DND-41 (cell line): ENCODE measurements around the gene LAYN.

Experiments used
- ATAC-seq: fragments of 200-7000 bp; cut with Tn5 transposase; 3 replicates; pipeline ENCODE4 v1.9.1; 2021; ENCODE audit warnings: low read depth; ENCODE audit not compliant: insufficient read depth
- DNase-seq: peaks from one replicate; pipeline ENCODE4 v3.0.0-alpha.2; 2020
- H2AFZ ChIP-seq: 2 replicates; pipeline ENCODE4 v1.6.0; 2012; ENCODE audit warnings: low read depth, low read length
- H3K27ac ChIP-seq: 2 replicates; pipeline ENCODE4 v1.5.1; 2012; ENCODE audit warnings: low read length, inconsistent platforms
- H3K27me3 ChIP-seq: fragments of 200-600 bp; sonication (generic); 2 replicates; pipeline ENCODE4 v1.6.0; 2012; ENCODE audit warnings: low read length, mild to moderate bottlenecking, inconsistent platforms; ENCODE audit not compliant: insufficient read depth, poor library complexity
- H3K36me3 ChIP-seq: 2 replicates; pipeline ENCODE4 v1.5.1; 2012; ENCODE audit warnings: low read length, inconsistent platforms; ENCODE audit not compliant: insufficient read depth
- H3K4me1 ChIP-seq: 2 replicates; pipeline ENCODE4 v1.5.1; 2012; ENCODE audit warnings: mild to moderate bottlenecking, low read length; ENCODE audit not compliant: insufficient read depth
- H3K4me2 ChIP-seq: 2 replicates; pipeline ENCODE4 v1.6.0; 2012; ENCODE audit warnings: mild to moderate bottlenecking, moderate library complexity, low read length, inconsistent platforms; ENCODE audit not compliant: insufficient read depth
- H3K4me3 ChIP-seq, 2 experiments: fragments of 200-600 bp in 1 of 2; shearing (Covaris generic) in 1 of 2; 2 replicates each; pipeline ENCODE4 v1.5.1; 2012 to 2016; ENCODE audit warnings: inconsistent platforms in 2 of 2, low read length in 2 of 2, mild to moderate bottlenecking in 2 of 2, low read depth in 1 of 2, moderate library complexity in 1 of 2
- H3K79me2 ChIP-seq: 2 replicates; pipeline ENCODE4 v1.6.0; 2012; ENCODE audit warnings: low read length, inconsistent platforms; ENCODE audit not compliant: insufficient read depth
- H3K9ac ChIP-seq: 2 replicates; pipeline ENCODE4 v1.6.0; 2012; ENCODE audit warnings: low read depth, mild to moderate bottlenecking, inconsistent platforms, low read length, moderate library complexity
- H3K9me3 ChIP-seq: 2 replicates; pipeline ENCODE4 v1.5.1; 2012; ENCODE audit warnings: low read length, moderate library complexity, mild to moderate bottlenecking, inconsistent platforms; ENCODE audit not compliant: insufficient read depth, severe bottlenecking
- H4K20me1 ChIP-seq: 2 replicates; pipeline ENCODE4 v1.6.0; 2012; ENCODE audit warnings: low read length; ENCODE audit not compliant: insufficient read depth
- EZH2 ChIP-seq: IDR thresholded peaks from 3 replicates; pipeline ENCODE4 v1.6.1; 2012; ENCODE audit warnings: borderline replicate concordance, low read depth, mild to moderate bottlenecking, moderate library complexity, low read length, inconsistent platforms; ENCODE audit not compliant: severe bottlenecking
- TF ChIP-seq, protein P1 (sequence below): IDR thresholded peaks from 2 replicates; pipeline ENCODE4 v1.5.1; 2012; ENCODE audit warnings: borderline replicate concordance, low read length, moderate library complexity, mild to moderate bottlenecking; ENCODE audit not compliant: poor library complexity, severe bottlenecking; ENCODE audit errors: extremely low read depth

The LAYN gene

DNA sequence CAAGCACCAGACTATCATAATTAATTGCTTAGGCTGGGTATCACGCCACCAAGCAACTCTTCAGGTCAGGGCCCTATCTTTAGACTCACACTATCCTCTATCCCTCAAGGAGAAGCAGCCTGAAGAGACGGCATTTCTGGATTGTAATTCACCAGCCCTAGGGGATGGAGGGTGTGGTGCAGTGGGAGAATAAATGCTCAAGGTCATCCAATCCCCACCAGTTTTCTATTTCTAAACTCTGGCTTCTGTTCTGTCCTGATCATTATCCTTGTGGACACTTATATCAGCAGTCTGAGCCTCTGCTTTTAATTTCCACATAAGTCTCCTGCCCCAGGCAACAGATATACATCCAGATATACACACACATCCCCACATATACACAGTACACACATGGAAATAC, 48.6 kb downstream of the LAYN start:
- no peak for DNase-seq
- TF ChIP-seq, protein P1, sequence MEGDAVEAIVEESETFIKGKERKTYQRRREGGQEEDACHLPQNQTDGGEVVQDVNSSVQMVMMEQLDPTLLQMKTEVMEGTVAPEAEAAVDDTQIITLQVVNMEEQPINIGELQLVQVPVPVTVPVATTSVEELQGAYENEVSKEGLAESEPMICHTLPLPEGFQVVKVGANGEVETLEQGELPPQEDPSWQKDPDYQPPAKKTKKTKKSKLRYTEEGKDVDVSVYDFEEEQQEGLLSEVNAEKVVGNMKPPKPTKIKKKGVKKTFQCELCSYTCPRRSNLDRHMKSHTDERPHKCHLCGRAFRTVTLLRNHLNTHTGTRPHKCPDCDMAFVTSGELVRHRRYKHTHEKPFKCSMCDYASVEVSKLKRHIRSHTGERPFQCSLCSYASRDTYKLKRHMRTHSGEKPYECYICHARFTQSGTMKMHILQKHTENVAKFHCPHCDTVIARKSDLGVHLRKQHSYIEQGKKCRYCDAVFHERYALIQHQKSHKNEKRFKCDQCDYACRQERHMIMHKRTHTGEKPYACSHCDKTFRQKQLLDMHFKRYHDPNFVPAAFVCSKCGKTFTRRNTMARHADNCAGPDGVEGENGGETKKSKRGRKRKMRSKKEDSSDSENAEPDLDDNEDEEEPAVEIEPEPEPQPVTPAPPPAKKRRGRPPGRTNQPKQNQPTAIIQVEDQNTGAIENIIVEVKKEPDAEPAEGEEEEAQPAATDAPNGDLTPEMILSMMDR, result no peak
- no peak for TF ChIP-seq EZH2
- no peak overlapping the region for H3K4me2 ChIP-seq
- no peaks in the 10 kb centered on the region for H3K4me1 ChIP-seq
- H3K36me3 ChIP-seq, result no peaks in the 10 kb centered on the region
- no peak overlapping the region for H3K9ac ChIP-seq
- H3K79me2 ChIP-seq, result no peaks in the 10 kb centered on the region
- no peak overlapping the region for H2AFZ ChIP-seq
- H3K4me3 ChIP-seq, result no peak overlapping the region
- H4K20me1 ChIP-seq, result no peaks in the 10 kb centered on the region
- ATAC-seq, result no peak
- H3K9me3 ChIP-seq, result no peaks in the 10 kb centered on the region
- peaks cover 9% of the 10 kb centered on the region for H3K27me3 ChIP-seq
- H3K27ac ChIP-seq, result no peak overlapping the region

DNA sequence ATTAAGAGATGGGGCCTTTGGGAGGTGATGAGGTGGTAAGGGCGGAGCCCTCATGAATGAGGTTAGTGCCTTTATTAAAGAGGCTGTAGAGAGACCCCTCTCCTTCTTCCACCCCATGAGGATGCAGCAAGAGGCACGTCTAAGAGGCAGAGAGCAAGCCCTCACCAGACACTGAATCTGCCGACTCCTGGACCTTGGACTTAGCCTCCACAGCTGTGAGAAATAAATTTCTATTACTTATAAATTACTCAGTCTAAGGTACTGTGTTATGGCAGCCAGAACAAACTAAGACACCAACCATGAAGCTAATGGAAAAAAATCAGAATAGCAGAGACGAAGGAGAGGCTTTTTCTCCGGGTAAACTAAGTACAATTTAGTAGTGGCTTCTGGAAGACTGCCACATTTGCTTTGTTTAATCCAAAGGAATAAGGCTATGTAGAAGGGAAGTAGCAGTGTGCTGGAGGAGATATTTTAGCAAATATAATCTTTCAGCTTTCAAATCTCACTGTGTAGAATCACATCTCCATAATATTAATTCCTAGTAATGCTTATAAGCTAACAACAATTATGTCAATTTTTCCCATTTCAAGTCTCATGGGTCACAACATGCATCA, 49.5 kb downstream of the LAYN start:
- no peak overlapping the region for H3K9ac ChIP-seq
- H3K36me3 ChIP-seq, result no peaks in the 10 kb centered on the region
- H3K27me3 ChIP-seq, result peaks cover 9% of the 10 kb centered on the region
- H3K4me2 ChIP-seq, result no peak overlapping the region
- no peak overlapping the region for H3K27ac ChIP-seq
- no peak for ATAC-seq
- TF ChIP-seq EZH2, result no peak
- TF ChIP-seq, protein P1, result no peak
- H3K4me3 ChIP-seq, result no peak overlapping the region
- H3K4me1 ChIP-seq, result no peaks in the 10 kb centered on the region
- H3K79me2 ChIP-seq, result no peaks in the 10 kb centered on the region
- no peaks in the 10 kb centered on the region for H3K9me3 ChIP-seq
- DNase-seq, result no peak
- no peaks in the 10 kb centered on the region for H4K20me1 ChIP-seq
- H2AFZ ChIP-seq, result no peak overlapping the region

DNA sequence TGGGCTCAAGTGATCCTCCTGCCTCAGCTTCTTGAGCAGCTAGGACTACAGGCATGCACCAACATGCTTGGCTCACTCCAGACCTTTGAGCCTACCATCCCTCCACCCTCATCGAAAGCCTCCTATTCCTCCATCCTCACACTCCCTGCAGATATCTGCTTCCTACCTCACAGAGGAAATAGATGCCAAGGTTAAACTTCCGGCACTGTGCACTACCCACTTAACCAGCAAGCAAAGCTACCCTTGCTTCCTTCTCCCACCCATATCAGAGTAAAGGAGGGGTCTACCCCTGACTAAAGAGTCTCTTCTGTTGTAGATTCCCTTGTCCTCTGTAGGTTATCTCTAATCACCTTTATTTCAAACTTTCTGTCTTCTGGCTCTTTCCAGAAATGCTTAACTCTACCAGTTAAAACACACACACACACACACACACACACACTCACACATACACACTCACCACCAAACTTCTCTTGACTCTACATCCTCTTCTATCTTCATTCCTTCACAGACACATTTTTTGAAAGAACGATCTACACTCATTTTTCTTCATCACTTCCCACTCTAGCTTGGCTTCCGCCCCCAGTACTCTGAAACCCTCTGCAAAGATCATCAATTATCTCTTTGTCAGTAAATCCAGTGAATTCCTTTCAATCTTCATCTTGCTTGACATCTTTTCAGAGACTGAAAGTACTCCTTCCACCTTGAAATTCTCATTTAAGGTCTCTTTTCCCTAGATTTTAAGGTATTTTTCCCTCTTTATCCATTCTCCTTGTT, 50.9 kb downstream of the LAYN start:
- no peak overlapping the region for H2AFZ ChIP-seq
- DNase-seq (no peak), ATAC-seq (peak; percentile 24; the same call in 1 of the 3 replicates)
- peaks cover 9% of the 10 kb centered on the region for H3K27me3 ChIP-seq
- no peak overlapping the region for H3K9ac ChIP-seq
- H3K4me2 ChIP-seq, result no peak overlapping the region
- no peak for TF ChIP-seq EZH2
- TF ChIP-seq, protein P1, result no peak
- H4K20me1 ChIP-seq, result no peaks in the 10 kb centered on the region
- H3K36me3 ChIP-seq, result no peaks in the 10 kb centered on the region
- no peaks in the 10 kb centered on the region for H3K79me2 ChIP-seq
- no peak overlapping the region for H3K4me3 ChIP-seq
- no peaks in the 10 kb centered on the region for H3K4me1 ChIP-seq
- no peak overlapping the region for H3K27ac ChIP-seq
- H3K9me3 ChIP-seq, result no peaks in the 10 kb centered on the region
